PC-9 (cell line): ENCODE measurements around the gene DEFB114.

Source experiments
- EZH2 ChIP-seq: fragments of 200-600 bp; sonication (generic); IDR thresholded peaks from 2 replicates; pipeline ENCODE4 v1.8.0; 2017; ENCODE audit warnings: antibody characterized with exemption, low read depth
- TF ChIP-seq, protein P1 (sequence below): fragments of 200-600 bp; sonication (generic); conservative IDR thresholded peaks from 2 replicates; pipeline ENCODE4 v1.6.1; 2017; ENCODE audit warnings: mixed run types, antibody characterized with exemption, mild to moderate bottlenecking, moderate library complexity

GRCh38 chr6:49911252-49911651 is 52.7 kb downstream of the DEFB114 start:
- TF ChIP-seq, protein P1, sequence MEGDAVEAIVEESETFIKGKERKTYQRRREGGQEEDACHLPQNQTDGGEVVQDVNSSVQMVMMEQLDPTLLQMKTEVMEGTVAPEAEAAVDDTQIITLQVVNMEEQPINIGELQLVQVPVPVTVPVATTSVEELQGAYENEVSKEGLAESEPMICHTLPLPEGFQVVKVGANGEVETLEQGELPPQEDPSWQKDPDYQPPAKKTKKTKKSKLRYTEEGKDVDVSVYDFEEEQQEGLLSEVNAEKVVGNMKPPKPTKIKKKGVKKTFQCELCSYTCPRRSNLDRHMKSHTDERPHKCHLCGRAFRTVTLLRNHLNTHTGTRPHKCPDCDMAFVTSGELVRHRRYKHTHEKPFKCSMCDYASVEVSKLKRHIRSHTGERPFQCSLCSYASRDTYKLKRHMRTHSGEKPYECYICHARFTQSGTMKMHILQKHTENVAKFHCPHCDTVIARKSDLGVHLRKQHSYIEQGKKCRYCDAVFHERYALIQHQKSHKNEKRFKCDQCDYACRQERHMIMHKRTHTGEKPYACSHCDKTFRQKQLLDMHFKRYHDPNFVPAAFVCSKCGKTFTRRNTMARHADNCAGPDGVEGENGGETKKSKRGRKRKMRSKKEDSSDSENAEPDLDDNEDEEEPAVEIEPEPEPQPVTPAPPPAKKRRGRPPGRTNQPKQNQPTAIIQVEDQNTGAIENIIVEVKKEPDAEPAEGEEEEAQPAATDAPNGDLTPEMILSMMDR: no peak
- TF ChIP-seq EZH2: no peak
